Posterior cingulate gyrus (tissue), 11 donors: ENCODE measurements around the gene HDDC2.
A peak's percentile ranks its signal among the peaks of the same experiment; 100 is the strongest.
"Not testable (repeated sequence)": the region's sequence is repeated elsewhere in the genome, so short reads cannot be mapped to it uniquely, and the experiment has no call there.

ENCODE experiments used
- DNase-seq, 10 donors: peaks; one replicate each; pipeline versions ENCODE4 v3.0.0 to v3.0.0-alpha.2; 2020 to 2021; ENCODE audit warnings: mixed read lengths in 3 of 10
- intact Hi-C: fragments of 100-400 bp; cut with DNase I; formaldehyde crosslinking; loops from one replicate; pipeline ENCODE4 v1.15.1; 2023

The HDDC2 gene

GRCh38 chr6:125307964-125308615, 6.3 kb upstream of the HDDC2 start:
- DNase-seq, result no peak
- intact Hi-C loops, result loop anchor here (10.0 kb wide), 2 partner anchors 343 to 433 kb away; partner anchors contain the start of gene RNF217

- intact Hi-C loops, result loop anchor here (10.0 kb wide), 2 partner anchors 342 to 432 kb away; partner anchors contain the start of gene RNF217
- no peak for DNase-seq
Observed at GRCh38 chr6:125307150-125307838, 5.5 kb upstream of the HDDC2 start.

GRCh38 chr6:125306756-125307149, 5.0 kb upstream of the HDDC2 start:
- DNase-seq, result no peak
- intact Hi-C loops, result loop anchor here (10.0 kb wide), 2 partner anchors 342 to 432 kb away; partner anchors contain the start of gene RNF217

GRCh38 chr6:125304970-125305660, 3.3 kb upstream of the HDDC2 start:
- intact Hi-C loops, result loop anchor here (10.0 kb wide), 2 partner anchors 340 to 430 kb away; partner anchors contain the start of gene RNF217
- no peak for DNase-seq

- no peak for DNase-seq
- intact Hi-C loops, result loop anchor here (10.0 kb wide), 2 partner anchors 339 to 429 kb away; partner anchors contain the start of gene RNF217
Observed at GRCh38 chr6:125303512-125303854, 1.7 kb upstream of the HDDC2 start.

GRCh38 chr6:125302840-125303511, 1.2 kb upstream of the HDDC2 start:
- DNase-seq, result no peak
- intact Hi-C loops, result loop anchor here (10.0 kb wide), 2 partner anchors 338 to 428 kb away; partner anchors contain the start of gene RNF217

GRCh38 chr6:125300992-125301434, 754 bp downstream of the HDDC2 start:
- DNase-seq, result no peak
- intact Hi-C loops, result loop anchor here (10.0 kb wide), 2 partner anchors 336 to 426 kb away; partner anchors contain the start of gene RNF217

- intact Hi-C loops, result loop anchor here (10.0 kb wide), 1 partner anchor 144 kb away; the partner anchor contains the start of gene TPD52L1
- DNase-seq, result no peak
Observed at GRCh38 chr6:125299257-125299656, 2.5 kb downstream of the HDDC2 start.

GRCh38 chr6:125296471-125296870, 5.3 kb downstream of the HDDC2 start:
- intact Hi-C loops, result loop anchor here (10.0 kb wide), 1 partner anchor 142 kb away; the partner anchor contains the start of gene TPD52L1
- no peak for DNase-seq

GRCh38 chr6:125294925-125295324, 6.8 kb downstream of the HDDC2 start:
- intact Hi-C loops, result loop anchor here (10.0 kb wide), 1 partner anchor 140 kb away; the partner anchor contains the start of gene TPD52L1
- DNase-seq, result no peak

- intact Hi-C loops, result loop anchor here (10.0 kb wide), 1 partner anchor 139 kb away; the partner anchor contains the start of gene TPD52L1
- DNase-seq, result no peak
Observed at GRCh38 chr6:125294036-125294435, 7.7 kb downstream of the HDDC2 start.

- DNase-seq, result peak in 1 of 10 donors; percentile 53
- intact Hi-C loops, result loop anchor here (10.0 kb wide), 1 partner anchor 139 kb away; the partner anchor contains the start of gene TPD52L1
Observed at GRCh38 chr6:125293587-125293986, 8.2 kb downstream of the HDDC2 start.

GRCh38 chr6:125287718-125288117, 14.0 kb downstream of the HDDC2 start:
- peak in 1 of 10 donors; percentile 41 for DNase-seq
- intact Hi-C loops, result no loop called here

- no peak for DNase-seq
- intact Hi-C loops, result no loop called here
Observed at GRCh38 chr6:125285936-125286335, 15.8 kb downstream of the HDDC2 start.

- no peak for DNase-seq
- intact Hi-C loops, result no loop called here
Observed at GRCh38 chr6:125285353-125285752, 16.4 kb downstream of the HDDC2 start.

GRCh38 chr6:125282470-125282869, 19.3 kb downstream of the HDDC2 start:
- intact Hi-C loops, DNase-seq: not testable (repeated sequence)

GRCh38 chr6:125280370-125281035, 21.3 kb downstream of the HDDC2 start:
- peak in 1 of 10 donors; percentile 75 for DNase-seq
- intact Hi-C loops, result not testable (repeated sequence)

- DNase-seq, result peak in 1 of 10 donors; percentile 55
- intact Hi-C loops, result no loop called here
Observed at GRCh38 chr6:125279961-125280360, 21.8 kb downstream of the HDDC2 start.

- intact Hi-C loops, result no loop called here
- DNase-seq, result no peak
Observed at GRCh38 chr6:125277838-125278237, 23.9 kb downstream of the HDDC2 start.
